NCI-H128 (cell line): Measurements from ENCODE around the gene TMEM144.

ENCODE experiments used
- DNase-seq: peaks from one replicate; lab custom pipeline; 2025; ENCODE audit not compliant: unreplicated experiment; lab: John Stamatoyannopoulos, UW

The TMEM144 gene

DNA sequence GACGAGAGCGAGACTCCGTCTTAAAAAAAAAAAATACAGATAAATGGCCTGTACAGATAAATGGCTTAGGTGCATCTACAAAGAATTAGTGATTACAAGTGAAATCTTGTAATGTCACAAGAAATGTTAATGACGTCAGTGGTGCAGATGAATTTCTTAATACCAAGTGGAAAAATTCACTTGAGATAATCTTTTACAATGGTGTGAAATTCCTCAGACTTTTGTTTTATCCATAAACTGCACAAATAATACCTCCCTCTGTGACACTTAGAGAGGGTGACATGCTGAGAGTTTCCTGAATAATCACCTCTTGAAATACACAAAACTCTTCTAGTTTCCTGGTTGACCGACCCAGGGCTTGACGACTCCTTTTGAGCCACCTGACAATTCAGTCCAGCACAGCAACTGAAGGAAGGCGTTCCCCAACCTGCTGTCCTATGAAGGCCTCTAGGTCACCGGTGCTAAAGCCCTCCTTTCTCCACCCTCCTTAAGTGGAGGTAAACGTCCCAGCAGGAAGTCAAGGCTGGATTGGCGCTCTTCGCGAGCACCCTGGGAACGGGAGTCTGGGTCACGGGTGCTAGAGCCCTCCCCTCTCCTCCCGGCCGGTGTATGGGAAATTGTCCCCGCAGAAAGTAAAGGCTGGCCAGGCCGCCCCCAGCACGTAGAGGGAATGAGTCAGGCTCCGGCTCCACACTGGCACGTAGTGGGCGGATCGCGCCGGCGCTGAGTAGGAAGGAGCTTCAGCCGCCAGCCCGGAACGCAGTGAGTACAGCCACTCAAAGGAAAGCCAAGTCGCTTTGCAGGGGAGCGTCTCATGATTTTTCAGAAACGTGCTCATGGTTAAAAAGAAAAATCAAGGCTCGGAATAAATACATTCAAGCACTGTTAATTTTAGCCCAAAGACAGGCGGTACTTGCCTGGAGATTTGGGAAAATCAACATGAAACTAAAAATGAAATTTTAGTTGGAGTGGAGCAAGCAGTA is at the start of gene TMEM144:
Gene TMEM144, plus strand, starts transcription at position 662 of the 983 bp plus-strand sequence. CDS start 2,182 bp downstream, outside the sequence.
- DNase-seq: no peak

GRCh38 chr4:158161551-158162354 is 48.5 kb upstream of the TMEM144 start:
- no peak for DNase-seq

- DNase-seq: no peak
Measured at GRCh38 chr4:158162631-158163030, 47.7 kb upstream of the TMEM144 start.

- no peak for DNase-seq
Measured at GRCh38 chr4:158163941-158164767, 46.1 kb upstream of the TMEM144 start.

DNA sequence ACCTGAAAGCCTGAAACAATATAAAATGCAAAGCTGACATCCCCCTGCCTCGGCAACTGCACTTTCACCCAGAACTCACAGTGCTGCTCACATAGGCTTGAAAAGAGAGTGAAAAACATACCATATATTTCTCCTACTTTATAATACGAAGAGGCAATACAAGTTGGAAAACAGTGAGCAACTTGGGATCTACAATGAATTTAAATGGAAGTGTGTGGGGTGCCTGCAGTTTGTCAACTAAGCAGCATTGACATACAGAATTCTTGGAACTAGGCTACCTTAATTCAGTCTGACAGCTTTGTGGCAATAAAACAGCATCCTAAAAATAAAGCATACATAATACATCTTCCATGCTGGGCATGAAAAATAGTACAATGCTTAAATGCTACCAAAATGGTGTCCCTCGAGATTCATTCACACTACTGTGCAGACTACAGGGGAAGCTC is 45.5 kb upstream of the TMEM144 start:
- no peak for DNase-seq

DNA sequence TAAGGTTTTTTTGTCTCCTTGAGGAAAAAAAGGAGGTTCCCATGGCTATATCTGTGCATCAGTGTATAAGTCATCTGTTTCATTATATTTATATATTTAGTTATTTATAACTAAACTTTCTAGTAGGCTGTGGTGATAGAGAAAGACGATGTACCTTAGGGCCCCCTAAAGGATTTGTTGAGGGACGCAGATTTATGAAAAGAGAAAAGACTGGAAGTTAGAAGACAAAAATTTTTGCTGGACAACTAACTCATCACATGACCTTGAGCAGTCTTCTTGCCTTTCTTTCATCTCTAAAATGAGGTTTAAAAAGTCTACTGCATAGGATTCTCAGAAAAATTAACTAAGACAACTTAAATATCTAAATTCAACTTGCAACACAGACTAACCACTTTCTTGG is 43.6 kb upstream of the TMEM144 start:
- DNase-seq: no peak

DNA sequence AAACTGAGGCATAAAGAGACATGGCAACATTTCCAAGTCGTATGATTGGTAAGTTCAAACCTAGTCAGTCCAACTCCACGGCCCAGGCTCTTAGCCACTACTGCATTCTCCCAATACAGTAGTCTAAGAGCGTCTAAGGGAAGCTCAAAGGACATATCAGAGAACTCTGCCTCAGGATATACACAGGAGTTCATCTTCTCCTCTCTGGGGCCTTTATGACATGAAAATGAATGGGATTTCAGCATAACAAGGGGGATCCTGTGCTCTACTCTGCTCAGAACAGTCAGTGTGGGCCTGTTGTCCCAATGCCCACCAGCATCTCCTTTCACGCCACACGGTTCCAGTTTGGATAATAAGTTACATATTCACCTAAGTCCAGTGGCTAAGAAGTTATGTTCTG is 41.7 kb upstream of the TMEM144 start:
- no peak for DNase-seq

DNA sequence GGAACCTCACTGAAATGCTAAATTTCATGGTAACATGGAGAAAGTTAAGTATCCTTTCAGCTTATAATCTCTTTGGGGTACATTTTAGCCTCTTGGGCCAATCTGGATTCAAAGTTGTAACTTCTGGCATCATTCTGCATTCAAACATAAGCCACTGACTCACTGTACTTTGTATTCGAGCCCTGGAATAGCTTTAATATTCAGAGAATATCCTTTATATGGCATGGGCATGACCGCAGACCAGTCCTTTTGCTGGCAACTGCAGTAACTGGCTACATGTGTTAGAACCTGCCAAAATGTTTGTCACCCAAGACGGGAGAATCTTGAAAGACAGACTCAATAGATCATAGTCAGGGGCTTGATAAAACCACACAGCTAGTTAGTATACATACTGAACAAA is 40.8 kb upstream of the TMEM144 start:
- no peak for DNase-seq

GRCh38 chr4:158169931-158170690 is 40.2 kb upstream of the TMEM144 start:
- DNase-seq: no peak

DNA sequence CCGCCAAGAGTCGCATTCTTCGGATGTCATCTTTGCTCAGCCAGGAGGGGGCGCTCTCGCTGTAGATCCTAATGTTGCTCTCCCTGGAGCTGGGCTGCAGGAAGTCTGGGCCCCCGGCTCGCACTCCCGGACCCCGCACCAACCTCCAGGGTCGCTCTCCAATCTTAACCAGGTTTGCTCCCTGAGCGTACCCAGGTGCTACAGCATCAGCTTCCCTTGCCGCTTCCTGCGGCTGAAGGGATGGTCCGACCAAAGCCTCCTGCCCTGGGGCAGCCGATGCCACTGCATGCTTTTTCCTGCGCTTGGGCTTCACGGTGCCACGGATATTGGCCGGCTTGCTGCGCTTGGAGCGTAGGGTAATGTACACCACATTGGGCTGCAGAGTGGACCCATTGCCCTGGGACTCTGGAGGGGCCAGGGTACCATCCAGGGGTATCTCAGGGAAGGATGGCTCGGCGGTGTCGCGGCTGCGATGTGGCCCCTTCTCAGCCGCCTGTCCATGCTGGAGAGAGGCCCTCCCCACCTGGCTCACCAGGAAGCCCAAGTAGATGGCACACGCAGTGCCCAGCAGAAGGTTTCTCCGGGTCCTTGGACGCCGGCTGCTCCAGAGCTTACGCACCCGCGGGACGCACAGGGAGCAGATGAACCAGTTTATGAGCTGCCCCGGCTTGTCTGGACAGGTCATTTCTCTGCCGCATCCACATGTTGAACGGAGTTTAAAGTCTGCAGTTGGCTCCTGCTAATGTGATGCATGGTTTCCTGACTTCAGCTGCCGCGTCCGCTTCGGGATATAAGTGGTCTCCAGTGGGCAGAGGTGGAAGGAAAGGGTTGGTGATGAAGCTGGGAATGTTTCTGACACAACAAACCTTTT is 39.4 kb upstream of the TMEM144 start:
- no peak for DNase-seq

- DNase-seq: no peak
Measured at GRCh38 chr4:158172261-158173258, 37.7 kb upstream of the TMEM144 start, which contains the start of gene GASK1B. TSS of gene GASK1B (minus strand) at chr4:158173025. CDS start at chr4:158171375, 1,650 bp downstream.

GRCh38 chr4:158176108-158176507 is 34.2 kb upstream of the TMEM144 start:
- DNase-seq: no peak

GRCh38 chr4:158176776-158177175 is 33.5 kb upstream of the TMEM144 start:
- no peak for DNase-seq

- DNase-seq: no peak
Measured at GRCh38 chr4:158179465-158179864, 30.8 kb upstream of the TMEM144 start.

DNA sequence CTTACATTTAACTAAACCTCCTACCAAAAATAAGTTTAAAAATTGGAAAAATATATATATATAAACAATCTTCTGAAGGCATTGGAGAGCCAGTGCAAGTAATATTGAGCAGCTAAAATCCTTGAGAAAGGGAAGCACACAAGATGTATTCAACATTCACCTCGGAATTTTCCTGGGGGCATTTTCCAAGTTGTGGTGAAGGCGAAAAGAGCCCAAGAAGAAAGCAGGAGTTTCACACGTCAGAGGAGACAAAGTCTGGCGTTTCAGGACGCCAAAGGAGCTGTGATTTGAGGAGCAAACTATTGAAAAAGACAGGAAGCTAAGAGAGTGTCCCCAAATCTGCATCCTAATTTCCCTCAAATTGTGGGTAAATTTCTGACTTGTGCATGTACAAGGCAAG is 28.4 kb upstream of the TMEM144 start:
- no peak for DNase-seq

GRCh38 chr4:158182736-158183135 is 27.6 kb upstream of the TMEM144 start:
- DNase-seq: no peak

DNA sequence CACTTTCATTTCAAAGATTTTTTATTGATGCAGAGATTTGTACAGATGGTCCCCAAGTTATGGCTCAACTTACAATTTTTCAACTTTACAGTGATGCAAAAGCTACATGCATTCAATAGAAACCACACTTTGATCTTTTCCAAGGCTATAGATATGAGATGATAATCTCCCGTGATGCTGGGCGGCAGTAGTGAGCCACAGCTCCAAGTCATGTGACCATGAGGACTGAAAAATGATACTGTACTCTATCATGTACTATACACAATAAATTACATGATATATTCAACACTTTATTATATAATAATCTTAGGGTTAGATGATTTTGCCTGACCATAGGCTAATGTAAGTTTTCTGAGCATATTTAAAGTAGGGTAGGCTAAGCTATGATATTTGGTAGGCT is 23.5 kb upstream of the TMEM144 start:
- no peak for DNase-seq

DNA sequence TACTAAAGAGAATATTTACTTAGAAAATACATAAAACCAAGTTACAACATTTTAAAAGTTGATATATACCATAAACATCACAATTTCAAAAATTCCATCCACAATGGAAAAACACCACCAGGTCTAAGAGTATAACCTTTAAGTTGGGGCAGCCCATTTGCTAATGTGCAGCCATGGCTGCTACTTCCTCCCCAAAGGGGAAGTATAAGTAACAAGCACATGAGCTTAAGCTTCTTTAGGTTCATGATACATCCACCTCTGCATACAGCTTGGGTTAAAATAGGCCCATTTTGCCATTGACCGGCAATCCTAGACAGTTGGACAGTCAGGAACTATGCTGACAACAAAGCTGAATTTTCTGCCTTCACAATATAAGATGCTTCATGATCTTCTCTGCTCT is 20.9 kb upstream of the TMEM144 start:
- no peak for DNase-seq
